NCI-H526 (cell line): ENCODE measurements around the gene ABI2.

Source experiments
- DNase-seq, 2 experiments: peaks; one replicate each; lab custom pipeline; 2025; lab: John Stamatoyannopoulos, UW

Gene ABI2

DNA sequence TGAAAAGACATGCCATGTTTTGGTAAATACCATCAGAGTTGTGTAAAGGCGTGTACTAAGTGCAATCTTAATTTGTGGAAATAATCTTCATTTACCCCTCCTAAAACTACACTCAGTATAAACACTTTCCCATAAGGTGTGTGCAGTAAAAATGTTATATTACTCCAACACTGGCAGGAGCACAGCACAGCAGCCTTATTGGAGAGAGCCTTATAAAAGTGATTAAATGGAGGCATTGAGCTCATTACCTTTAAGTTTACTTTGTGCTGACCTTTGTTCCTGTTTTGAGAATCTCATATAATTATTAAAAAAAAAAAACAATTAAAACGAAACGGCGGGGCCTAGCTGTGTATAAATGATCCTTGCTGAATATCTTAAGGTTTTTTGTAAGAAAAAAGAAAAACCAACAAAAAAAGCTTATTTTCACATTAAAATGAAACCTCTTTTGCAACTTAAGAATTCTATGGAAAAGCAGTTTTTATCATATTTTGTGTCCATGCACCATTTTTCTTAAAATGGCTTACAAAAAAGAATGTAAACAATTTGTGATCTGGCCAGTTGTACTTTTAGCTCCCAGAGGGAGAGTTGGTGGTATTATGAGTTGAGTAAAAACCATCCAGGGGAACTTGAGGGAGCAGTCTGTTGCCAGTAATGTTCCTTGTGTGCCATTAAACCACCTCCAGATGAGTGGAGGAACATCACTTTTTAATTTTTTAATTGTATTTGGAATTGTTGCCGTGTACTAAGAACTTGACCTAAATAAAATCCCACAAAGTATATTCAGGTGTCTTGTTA, 103.4 kb downstream of the ABI2 start:
- no peak for DNase-seq

DNA sequence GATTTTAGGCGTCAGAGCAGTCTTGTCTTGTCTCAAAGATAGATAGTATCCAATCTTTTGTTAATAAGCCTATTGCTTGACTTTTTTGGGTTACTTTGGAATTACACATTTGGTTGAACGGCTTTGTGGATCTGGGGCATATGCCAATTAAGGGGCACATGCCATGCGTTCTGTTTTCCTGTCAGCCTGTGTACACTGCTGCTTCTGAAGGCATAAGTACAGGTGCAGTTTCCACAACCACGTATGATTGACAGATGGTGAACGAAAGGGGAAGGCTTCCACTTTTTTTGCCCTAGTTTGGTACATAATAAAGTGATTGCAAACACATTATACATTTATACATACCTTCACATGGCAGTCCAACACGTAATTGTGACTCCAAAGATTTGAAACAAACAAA, 104.6 kb downstream of the ABI2 start:
- DNase-seq = no peak

DNA sequence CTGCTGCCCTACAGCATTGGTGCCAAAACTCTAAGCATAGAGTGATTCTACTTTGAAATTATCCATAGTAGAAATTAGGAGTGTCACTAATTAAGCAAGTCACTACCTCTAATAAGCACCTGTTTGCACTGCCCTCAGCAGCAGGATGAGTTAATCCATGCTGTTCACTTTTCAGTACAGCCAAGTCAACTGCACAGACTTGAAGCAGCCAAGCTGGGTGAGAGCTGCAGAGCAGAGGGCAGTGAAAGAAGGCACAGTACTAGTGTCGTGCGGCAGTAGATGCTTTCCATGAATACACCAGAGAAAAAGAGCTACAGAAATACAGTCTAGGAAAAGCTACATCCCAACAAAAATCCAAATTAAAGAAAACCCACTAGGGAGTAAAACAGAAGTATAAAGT, 108.3 kb downstream of the ABI2 start:
- DNase-seq = no peak

DNA sequence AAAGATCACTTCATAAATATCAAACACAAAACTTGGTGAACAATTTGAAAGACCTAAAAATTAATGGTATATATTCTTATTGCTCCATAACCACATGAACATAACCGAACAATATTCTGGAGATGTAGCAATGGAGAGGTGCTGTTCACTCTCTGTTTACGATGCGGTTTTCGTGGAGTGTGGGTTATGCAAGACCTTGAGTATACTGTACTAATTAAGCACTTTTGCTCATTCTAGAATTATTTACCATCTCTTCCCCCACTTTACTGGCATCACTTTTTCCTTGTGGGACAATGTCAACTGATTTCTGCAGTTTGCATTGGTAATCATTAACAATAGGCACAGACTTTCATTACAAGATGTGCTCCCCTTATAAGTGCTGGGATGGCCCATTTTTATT, 109.3 kb downstream of the ABI2 start:
- no peak for DNase-seq

DNA sequence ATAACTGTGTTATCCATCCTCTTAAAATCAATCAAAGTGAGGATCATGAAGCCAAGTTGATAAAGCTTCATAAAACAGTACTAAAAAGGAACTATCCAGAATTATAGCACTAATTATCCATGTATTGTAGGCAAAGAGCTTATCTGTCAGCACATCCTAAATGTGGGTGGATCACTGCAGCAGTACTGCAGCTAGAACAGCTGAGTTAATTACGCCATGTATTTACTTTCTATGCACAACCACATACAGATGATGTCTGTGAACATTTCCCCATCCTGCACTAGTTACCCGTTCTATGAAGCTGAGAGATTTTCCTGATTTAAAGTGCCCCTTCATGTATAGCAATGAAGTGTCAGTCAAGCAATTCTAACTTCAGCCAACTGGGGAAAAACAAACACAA, 110.3 kb downstream of the ABI2 start:
- DNase-seq = no peak

DNA sequence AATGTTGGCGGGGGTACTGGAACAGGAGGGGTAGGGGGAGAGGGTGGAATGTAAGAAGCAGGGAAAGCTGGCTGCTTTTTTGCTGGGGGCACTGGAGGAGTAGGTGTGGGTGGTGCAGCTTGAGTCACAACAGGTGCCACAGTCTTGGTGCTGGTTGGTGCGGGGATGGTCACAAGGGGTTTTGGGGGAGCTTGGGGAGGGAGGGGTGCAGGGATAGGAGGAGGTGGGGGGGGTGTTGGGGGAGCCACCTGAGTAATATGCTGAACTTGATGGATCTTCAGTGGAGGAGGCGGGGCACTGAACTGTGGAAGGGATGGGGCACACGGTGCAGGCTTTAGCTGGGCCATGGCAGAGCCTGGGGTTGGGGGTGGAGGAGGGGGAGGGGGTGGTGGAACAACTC, 112.5 kb downstream of the ABI2 start:
- DNase-seq = no peak

DNA sequence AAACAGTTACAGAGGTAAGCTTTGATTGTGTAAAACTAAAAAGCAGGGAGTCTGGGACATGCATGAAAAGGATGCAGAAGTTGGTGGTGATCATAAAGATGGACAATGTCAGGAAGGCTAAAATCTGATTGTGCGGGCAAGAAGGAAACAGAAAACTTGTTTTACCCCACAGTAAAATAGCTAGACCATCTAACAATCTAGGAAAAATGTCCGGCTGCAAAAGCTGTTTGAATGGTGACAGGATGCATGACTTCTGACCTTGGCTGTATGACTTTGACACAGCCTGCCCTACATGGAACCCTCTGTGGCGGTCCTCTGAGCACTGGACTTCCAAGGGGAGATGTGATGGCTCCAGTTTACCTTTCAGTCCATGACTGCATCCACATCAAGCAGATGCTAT, 113.3 kb downstream of the ABI2 start:
- no peak for DNase-seq

DNA sequence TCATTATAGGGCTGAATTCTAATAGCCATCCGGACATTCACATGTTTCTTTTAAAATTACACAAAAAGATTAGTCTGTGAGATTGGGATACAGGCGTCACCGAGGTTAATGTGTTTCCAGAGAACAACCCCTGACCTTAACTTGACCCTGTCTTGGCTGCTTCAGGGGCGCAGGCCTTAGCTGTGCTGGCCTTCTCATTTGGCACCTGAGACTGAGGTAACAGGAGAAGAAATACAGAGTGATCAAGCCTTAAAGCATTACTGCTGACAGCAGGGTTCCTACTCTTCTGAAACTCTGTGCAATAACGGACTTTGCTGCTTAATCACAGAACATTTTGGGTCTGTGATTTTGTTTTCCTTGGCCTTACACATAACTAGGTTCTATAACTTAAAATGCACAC, 114.3 kb downstream of the ABI2 start:
- DNase-seq = no peak

DNA sequence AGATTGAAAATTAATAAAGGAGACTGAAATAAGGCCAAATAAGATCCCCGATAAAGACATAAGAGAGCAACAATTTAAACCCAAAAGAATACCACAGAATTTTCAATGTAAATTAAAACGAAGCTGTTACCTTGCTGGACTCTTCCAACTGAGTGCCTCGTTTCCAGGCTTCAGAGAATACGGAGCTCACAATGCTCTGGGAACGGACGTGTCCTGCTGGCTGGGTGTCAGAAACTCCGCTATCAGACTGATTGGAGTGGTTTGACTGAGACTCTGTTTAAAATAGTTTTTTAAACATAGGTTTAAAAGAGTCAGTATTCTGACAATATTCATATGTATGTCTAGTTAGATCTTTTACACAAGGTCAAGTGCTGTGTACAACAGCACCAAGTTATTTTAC, 116.5 kb downstream of the ABI2 start:
- DNase-seq = no peak

DNA sequence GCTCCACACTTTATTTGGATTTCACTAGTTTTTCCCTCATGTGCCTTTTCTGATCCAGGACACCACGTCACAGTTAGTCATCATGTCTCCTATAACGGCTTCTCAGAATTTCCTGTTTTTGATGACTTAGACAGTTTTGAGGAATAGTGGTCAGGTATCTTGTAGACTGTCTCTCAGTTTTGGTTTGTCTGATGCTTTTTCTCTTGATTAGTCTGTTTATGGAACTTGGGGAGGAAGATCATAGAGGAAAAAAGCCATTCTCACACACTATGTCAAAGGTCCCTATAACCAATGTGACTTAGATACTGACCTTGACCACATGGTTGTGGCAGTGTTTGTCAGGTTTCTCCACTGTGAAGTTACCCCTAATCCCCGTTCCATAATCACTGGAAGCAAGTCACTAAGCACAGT, 117.9 kb downstream of the ABI2 start:
- DNase-seq = no peak

DNA sequence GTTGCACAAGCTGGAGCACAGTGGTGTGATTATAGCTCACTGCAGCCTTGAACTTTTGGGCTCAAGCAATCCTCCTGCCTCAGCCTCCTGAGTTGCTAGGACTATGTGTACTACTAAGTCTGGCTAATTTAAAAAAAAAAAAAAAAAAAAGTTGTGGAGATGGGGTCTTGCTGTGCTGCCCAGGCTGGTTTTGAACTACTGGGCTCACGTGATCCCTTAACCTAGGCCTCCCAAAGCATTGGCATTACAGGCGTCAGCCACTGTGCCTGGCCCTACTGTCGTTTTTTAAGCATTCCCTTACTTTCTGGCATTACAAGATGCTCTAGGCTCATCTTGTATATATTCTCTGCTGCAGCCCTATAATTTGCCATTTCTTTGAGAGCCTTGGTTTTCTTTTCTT, 118.6 kb downstream of the ABI2 start:
- no peak for DNase-seq

DNA sequence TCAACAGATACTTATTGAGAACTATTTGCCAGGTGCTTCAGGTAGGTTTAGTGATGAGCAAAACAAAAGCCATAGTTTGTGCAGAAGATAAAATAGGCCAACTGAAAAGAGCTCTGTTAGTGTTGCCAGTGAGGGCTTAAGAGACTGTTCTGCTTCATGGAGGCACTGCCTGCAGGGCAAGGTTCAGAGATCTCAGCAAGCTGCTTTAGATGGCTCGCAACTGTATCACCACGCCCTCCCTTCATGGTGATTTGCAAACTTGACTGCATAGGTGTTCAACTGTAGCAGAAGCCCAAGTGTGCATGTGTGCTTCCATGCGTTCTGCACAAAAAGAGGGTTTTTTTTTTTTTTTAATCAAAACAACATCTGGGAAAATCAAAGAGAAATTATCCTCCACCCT, 122.4 kb downstream of the ABI2 start:
- peak in 1 of 2 experiments; percentile 17 for DNase-seq

DNA sequence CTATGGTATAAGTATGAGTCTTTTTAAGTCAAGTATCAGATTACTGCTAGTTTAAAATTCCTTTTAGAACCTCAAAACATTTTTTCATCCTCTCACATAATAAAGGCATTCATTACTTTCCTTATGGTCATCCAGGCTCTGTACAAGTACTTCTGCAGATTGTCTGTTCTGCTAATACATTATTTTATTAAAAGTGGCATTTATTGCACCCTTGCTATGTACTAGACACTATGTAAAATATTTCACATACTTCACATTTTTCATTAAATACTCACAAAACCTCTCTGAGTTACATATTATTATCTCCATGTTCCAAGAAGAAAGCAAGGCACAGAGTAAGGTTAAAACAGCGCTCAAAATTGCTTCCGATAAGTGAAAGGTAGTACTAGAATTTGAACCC, 122.8 kb downstream of the ABI2 start:
- DNase-seq = no peak

DNA sequence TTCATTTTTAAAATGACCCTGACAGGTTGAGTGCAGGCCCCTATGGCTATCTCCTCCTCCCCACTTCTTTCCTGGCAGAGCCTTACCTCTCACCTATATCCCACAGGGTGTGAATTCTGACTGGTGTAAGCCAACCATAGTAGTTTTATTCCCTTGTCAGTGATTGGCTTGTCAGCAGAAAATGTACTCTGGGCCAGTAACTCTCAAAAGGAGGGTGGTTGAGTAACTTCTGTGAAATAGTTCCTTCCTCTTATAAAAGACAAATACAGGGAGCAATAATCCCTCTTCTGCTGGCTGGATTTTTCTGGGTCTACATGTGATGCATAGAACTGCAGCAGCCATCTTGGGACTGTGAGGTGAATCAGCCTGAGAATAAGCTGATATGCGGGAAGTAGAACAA, 123.5 kb downstream of the ABI2 start:
- DNase-seq = no peak

DNA sequence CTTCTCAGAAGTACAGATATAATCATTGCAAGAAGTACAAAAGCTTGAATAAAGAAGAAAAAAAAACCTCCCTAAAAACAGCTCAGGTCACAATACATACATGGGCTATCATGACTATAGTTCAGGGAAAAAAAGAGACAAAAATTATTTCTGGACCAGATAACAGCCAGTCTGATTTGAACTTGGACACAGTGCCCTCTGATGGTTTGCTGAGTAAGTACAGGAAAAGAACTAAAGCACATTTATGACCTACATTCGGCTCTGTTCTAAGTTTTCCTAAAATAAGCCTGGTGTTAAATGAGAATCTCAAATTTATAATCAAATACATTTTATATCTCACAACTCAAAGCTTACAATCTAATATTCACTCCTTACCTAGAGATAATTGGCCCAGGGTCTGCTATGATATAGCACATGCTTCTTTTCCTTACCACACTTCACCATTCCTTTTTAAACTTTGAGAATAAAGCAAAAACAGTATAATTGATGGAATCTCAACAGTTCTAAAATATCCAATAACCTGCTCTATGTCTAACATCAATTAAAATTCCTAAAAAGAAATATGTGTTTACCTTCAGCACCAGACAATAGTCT, 125.8 kb downstream of the ABI2 start:
- DNase-seq = peak; percentile 24 to 53

DNA sequence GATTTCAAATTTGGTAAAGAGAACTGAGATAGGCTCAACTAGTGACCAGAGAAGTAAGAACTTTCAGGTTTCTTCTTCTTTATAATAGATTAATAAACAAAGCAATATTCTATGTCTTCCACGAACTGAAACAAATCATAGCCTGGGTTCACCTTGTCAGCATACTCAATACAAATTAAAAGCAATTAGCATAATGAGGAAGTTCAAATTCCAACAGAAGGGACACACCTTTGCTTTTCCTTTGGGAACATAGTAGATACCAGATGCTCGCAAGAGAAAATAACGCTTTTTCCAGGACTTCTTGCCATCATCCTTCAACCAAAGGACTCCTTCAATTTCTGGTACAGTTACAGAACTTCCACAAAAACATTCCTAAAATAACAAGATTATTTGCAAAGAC, 127.0 kb downstream of the ABI2 start:
- no peak for DNase-seq

DNA sequence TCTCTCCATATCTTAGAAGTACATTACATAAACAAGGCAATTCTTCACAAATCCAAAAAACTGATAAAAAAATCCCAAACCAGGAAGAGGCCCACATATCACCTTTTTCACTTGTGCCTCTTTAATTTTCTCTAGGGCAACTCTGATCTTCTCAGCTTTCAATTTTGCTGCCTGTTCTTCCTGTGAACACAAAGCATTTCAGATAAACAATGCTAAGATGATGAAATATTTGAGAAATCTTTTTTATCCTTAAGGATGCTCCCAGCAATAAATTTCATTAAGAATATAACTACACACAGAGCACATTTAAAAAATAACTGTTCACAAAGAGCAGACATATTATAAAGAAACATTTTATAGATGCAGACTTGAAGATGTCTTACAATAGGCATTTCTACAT, 133.6 kb downstream of the ABI2 start:
- DNase-seq = no peak

DNA sequence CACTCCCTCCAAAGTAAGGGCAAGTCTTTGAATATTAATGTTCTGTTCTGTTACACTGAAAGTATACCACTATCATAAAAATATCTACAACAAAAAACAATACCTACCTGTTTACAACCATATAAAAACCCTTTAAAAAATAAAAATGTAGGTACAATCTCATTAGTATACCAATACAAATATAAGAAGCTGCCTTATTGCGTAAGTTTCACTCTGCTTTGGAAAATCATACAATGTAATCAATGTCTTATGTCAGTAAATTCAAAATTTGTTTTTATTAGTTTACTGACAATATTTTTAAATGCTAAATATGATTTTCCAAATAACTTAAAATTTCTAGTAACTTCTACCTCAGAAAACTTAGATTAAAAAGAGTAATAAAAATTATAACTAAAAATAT, 134.1 kb downstream of the ABI2 start:
- no peak for DNase-seq

DNA sequence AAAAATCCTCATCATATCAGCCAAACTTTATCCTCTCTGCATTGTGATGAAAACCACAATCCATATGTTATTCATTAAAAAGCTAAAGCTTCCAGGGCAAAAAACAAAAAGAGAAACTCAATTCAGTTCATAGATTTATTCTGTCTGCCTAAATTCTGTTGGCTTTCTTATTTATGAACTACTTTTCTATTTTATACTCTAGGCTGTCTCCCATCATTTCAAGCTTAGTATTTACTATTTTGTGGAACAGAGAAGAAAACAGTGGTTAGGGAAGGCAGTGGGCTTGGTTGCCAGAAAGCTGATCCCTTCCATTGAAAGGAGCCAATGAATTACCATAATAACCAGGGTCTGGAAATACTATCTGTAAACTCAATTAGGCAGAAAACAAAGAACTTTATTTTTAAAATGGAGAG, 135.1 kb downstream of the ABI2 start:
- DNase-seq = no peak

DNA sequence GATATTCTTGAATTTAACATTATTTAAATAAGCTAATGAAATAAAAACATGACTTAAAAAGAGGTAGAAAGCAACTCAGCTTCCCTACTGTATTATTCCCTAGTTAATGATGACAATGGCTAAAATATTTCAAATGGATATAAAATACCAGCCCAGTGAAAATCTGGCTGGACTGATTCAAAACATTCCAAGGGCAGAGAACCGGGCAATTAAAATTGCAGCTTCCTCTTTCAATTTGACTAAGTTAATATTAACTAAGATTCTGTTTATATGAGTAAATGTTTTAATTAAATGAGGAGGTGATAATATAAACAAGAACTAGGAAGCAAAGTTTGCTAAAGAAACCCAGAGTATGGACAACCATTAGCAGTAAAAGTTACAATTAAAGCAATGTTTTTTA, 141.4 kb downstream of the ABI2 start:
- DNase-seq = no peak

DNA sequence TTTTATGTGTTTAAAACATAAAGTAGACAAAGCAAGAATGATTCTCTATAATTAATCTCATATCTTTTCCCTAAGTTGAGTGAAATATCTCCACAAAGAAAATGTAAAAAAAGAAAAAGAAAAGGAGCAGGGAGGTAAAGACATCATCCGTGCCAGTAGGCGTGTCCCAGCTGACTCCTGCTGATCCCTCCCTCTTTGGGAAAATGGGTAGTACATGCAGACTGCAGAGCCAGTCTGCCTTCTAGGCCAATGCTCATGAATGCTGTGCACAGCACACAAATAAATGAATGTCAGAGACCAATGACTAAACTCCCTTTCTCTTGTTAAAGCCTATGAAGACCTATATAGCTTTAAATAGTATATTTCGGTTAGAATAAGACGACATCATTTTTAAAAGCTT, 142.2 kb downstream of the ABI2 start:
- DNase-seq = no peak

DNA sequence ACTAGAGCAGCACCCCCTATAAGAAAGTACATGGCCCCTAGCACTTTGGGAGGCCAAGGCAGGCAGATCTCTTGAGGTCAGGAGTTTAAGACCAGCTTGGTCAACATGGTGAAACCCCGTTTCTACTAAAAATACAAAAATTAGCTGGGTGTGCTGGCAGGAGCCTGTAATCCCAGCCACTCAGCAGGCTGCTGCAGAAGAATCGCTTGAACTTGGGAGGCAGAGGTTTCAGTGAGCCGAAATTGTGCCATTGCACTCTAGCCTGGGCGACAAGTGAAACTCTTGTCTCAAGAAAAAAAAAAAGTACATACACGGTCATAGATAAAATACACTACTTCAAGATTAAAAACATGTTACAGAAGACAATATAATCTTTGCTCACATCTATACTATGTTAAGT, 143.1 kb downstream of the ABI2 start:
- DNase-seq = no peak

DNA sequence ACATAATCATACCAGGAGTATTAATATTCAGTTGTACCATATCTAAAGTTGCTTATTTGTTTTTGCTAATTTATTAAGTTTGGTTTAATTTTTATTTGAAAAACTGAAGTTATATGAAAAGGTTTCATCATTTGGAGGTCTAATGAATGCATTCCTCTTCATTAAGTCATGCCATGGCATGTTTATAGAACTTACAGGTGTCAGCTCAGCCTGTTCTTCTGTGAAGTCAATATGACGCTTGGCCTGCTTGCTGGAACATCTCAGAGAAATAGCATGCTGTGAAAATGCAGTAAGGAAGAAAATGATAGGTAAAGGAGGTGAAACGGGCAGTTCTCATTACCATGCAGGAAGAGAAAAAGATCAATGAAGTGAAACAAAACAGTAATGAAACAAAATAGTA, 148.7 kb downstream of the ABI2 start:
- no peak for DNase-seq

DNA sequence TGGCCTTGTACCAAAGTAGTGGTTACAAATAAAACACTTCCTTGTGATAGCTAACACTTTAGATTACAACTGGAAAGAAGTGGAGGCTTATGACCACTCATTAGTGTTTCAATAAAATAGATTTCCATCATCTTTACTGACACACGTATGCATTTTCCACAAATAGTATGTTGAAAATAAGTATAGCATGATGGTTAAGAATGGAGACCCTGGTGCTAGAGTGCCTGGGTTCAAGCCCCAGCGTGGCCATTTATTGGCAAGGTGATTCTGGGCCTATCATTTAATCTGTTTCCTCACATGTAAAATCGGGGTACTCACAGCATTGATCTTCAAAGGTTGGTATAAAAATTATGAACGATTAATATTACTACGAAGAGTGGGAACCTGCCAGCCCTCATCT, 152.4 kb downstream of the ABI2 start:
- DNase-seq = no peak
